ENCODE results near the gene EPHA7. TPM values are rescaled to one million over a fixed set of nuclear protein-coding genes. Genes with fewer than 3 reads are reported as not detected.

EPHA7 gene
- polyA plus RNA-seq, 2 of the 4 experiments (the other 2 are of a cell fraction) = 0.45 to 0.56 TPM

GRCh38 chr6:93226822-93227221, 192.5 kb downstream of the EPHA7 start:
- CTCF ChIA-PET = no interaction called here
- no peak overlapping the region for H3K4me2 ChIP-seq
- POLR2A ChIA-PET = no interaction called here
- TF ChIP-seq MAZ (IDR thresholded peaks at IDR 0.05; ENCODE audit: borderline replicate concordance, low read depth, low read length) = no peak
- no peak for TF ChIP-seq HEYL (CRISPR knock-in tag; IDR thresholded peaks at IDR 0.05)
- TF ChIP-seq NPAS2 (CRISPR knock-in tag; IDR thresholded peaks at IDR 0.05; ENCODE audit: borderline replicate concordance) = no peak
- TF ChIP-seq EHMT2 (IDR thresholded peaks at IDR 0.05; ENCODE audit: low read depth) = no peak
- TF ChIP-seq TFCP2L1 (CRISPR knock-in tag; IDR thresholded peaks at IDR 0.05) = no peak
- TF ChIP-seq SMC3 (IDR thresholded peaks at IDR 0.05) = no peak
- no peak for TF ChIP-seq HOXA7 (CRISPR knock-in tag; IDR thresholded peaks at IDR 0.05)
- no peak for TF ChIP-seq GATA3 (IDR thresholded peaks at IDR 0.05; ENCODE audit: borderline replicate concordance)
- TF ChIP-seq ZFP36 (IDR thresholded peaks at IDR 0.05; ENCODE audit: borderline replicate concordance, partially characterized antibody) = no peak
- no peak for TF ChIP-seq HDAC2 (IDR thresholded peaks at IDR 0.05)
- no peak for TF ChIP-seq CBX2 (IDR thresholded peaks at IDR 0.05; ENCODE audit: borderline replicate concordance, low read depth)
- TF ChIP-seq RCOR1 (IDR thresholded peaks at IDR 0.05; ENCODE audit: low read depth, low read length) = no peak
- no peak for TF ChIP-seq POLR2A (IDR thresholded peaks at IDR 0.05; ENCODE audit: low read length)
- TF ChIP-seq EHF (CRISPR knock-in tag; IDR thresholded peaks at IDR 0.05) = no peak
- TF ChIP-seq JUN (IDR thresholded peaks at IDR 0.05) = no peak
- no peak for TF ChIP-seq RNF2 (IDR thresholded peaks at IDR 0.05; ENCODE audit: borderline replicate concordance, low read depth)
- TF ChIP-seq, protein P1, sequence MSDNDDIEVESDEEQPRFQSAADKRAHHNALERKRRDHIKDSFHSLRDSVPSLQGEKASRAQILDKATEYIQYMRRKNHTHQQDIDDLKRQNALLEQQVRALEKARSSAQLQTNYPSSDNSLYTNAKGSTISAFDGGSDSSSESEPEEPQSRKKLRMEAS (IDR thresholded peaks at IDR 0.05) = no peak
- no peak for TF ChIP-seq ZC3H11A (IDR thresholded peaks at IDR 0.05)
- no peak overlapping the region for H3K27ac ChIP-seq
- H3K9me3 ChIP-seq = no peaks in the 10 kb centered on the region
- WGBS (ENCODE audit: missing lambda C conversion rate) = 21% methylated on average over 1 of the region's 1 CpG
- no peaks in the 10 kb centered on the region for H3K4me1 ChIP-seq
- no peak overlapping the region for H3K4me3 ChIP-seq
- DNase-seq (ENCODE audit: low read depth in 1 of 2, low spot score in 1 of 2) (no peak), ATAC-seq (no peak), FAIRE-seq (no peak)

- WGBS (ENCODE audit: missing lambda C conversion rate) = 6% methylated on average over 4 of the region's 4 CpGs
- H3K27ac ChIP-seq = no peak overlapping the region
- no peak for ATAC-seq
- no peak for TF ChIP-seq ELK1 (IDR thresholded peaks at IDR 0.05; ENCODE audit: low read depth, low read length)
- TF ChIP-seq, protein P1 (IDR thresholded peaks at IDR 0.05) = no peak
- TF ChIP-seq BHLHE40 (IDR thresholded peaks at IDR 0.05; ENCODE audit: low read depth, low read length) = no peak
- TF ChIP-seq CEBPB (IDR thresholded peaks at IDR 0.05) = no peak
- TF ChIP-seq ZFP36 (IDR thresholded peaks at IDR 0.05; ENCODE audit: borderline replicate concordance, partially characterized antibody) = no peak
- no peak for TF ChIP-seq KDM1A (IDR thresholded peaks at IDR 0.05; ENCODE audit: low read depth)
- no peak for TF ChIP-seq NPAS2 (CRISPR knock-in tag; IDR thresholded peaks at IDR 0.05; ENCODE audit: borderline replicate concordance)
- no peak for TF ChIP-seq GATA3 (IDR thresholded peaks at IDR 0.05; ENCODE audit: borderline replicate concordance)
- no peaks in the 10 kb centered on the region for H3K9me3 ChIP-seq
- no peak for FAIRE-seq
- H3K4me2 ChIP-seq = no peak overlapping the region
- no peak overlapping the region for H3K4me3 ChIP-seq
- ChIA-PET CTCF (no interaction called here), POLR2A (no interaction called here)
- no peaks in the 10 kb centered on the region for H3K4me1 ChIP-seq
- DNase-seq (ENCODE audit: low read depth in 1 of 2, low spot score in 1 of 2) = no peak
Measured at GRCh38 chr6:93222071-93222851, 197.1 kb downstream of the EPHA7 start.

DNA sequence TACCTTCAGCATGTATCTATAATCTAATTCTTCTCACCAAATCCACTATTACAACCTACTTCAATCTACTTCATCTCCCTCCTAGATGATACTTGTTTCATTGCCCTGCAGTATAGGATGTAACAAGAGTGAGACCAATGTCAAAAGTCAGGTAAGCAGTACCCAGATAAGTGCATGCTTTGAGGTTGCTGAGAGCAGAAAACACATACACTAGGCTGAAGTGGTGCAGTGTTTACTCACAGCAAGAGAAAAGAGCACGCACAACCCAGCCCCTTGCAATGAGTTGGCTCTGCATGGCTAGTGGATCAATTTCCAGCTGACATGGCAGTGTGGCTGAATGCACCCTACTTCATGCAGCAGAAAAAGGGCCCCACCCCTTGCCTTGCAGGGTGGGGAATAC, 199.9 kb downstream of the EPHA7 start:
- POLR2A ChIA-PET = no interaction called here
- Histone ChIP-seq H3K4me2 (no peak overlapping the region), H3K27ac (no peak overlapping the region), H3K4me1 (no peaks in the 10 kb centered on the region), H3K4me3 (no peak overlapping the region), H3K9me3 (no peaks in the 10 kb centered on the region)
- ATAC-seq (no peak), DNase-seq (ENCODE audit: low read depth in 1 of 2, low spot score in 1 of 2) (no peak), FAIRE-seq (no peak)
- 0% methylated on average over 1 of the region's 1 CpG for WGBS (ENCODE audit: missing lambda C conversion rate)
- no peak for TF ChIP-seq HDAC2 (IDR thresholded peaks at IDR 0.05)
- TF ChIP-seq FOSL2 (IDR thresholded peaks at IDR 0.05) = no peak
- TF ChIP-seq FOSL2 (CRISPR knock-in tag; IDR thresholded peaks at IDR 0.05) = no peak
- no peak for TF ChIP-seq POLR2A (IDR thresholded peaks at IDR 0.05; ENCODE audit: low read length)
- no peak for TF ChIP-seq HEYL (CRISPR knock-in tag; IDR thresholded peaks at IDR 0.05)
- no peak for TF ChIP-seq SREBF2 (IDR thresholded peaks at IDR 0.05)
- no peak for TF ChIP-seq ZFP36 (IDR thresholded peaks at IDR 0.05; ENCODE audit: borderline replicate concordance, partially characterized antibody)
- no peak for TF ChIP-seq KDM1A (IDR thresholded peaks at IDR 0.05; ENCODE audit: low read depth)
- no peak for TF ChIP-seq ZSCAN20 (CRISPR knock-in tag; IDR thresholded peaks at IDR 0.05)
- no peak for TF ChIP-seq POLR2AphosphoS2 (conservative IDR thresholded peaks at IDR 0.05; ENCODE audit: low read length)
- no peak for TF ChIP-seq MAZ (IDR thresholded peaks at IDR 0.05; ENCODE audit: borderline replicate concordance, low read depth, low read length)
- no peak for TF ChIP-seq CEBPB (IDR thresholded peaks at IDR 0.05)
- no peak for TF ChIP-seq ESRRA (IDR thresholded peaks at IDR 0.05; ENCODE audit: borderline replicate concordance, low read length)
- no peak for TF ChIP-seq HOXA7 (CRISPR knock-in tag; IDR thresholded peaks at IDR 0.05)
- TF ChIP-seq GATA3 (IDR thresholded peaks at IDR 0.05; ENCODE audit: borderline replicate concordance) = no peak
- CTCF ChIA-PET = no interaction called here
